Measurements from ENCODE around the gene SULF2. TPM values are rescaled to one million over a fixed set of nuclear protein-coding genes. Genes with fewer than 3 reads are reported as not detected.

Gene SULF2
- total RNA-seq, 1 experiment from 2014 or later: 495 TPM

GRCh38 chr20:47723322-47723721 lies 62.0 kb downstream of the SULF2 start:
- intact Hi-C loops (cut with micrococcal nuclease; ENCODE audit: unreplicated experiment): no loop called here
- Histone ChIP-seq H3K4me3 (no peak overlapping the region), H3K27ac (no peak overlapping the region), H4K20me1 (ENCODE audit: insufficient read depth) (peaks cover 95% of the 10 kb centered on the region), H3K36me3 (ENCODE audit: low read depth) (peaks cover 47% of the 10 kb centered on the region), H3K4me1 (replicated peaks; ENCODE audit: insufficient read depth) (0 out of 2 replicates have a peak, but pooled peaks cover 4% of the 10 kb centered on the region), H3K27me3 (ENCODE audit: insufficient read depth, low read depth) (no peaks in the 10 kb centered on the region), H3K4me2 (no peak overlapping the region), H3K9me3 (ENCODE audit: insufficient read depth, low read depth) (no peaks in the 10 kb centered on the region), H2AFZ (no peak overlapping the region), H3F3A (ENCODE audit: insufficient read depth, low read depth) (peaks cover 95% of the 10 kb centered on the region), H3K9me2 (ENCODE audit: insufficient read depth) (no peaks in the 10 kb centered on the region), H3K79me2 (ENCODE audit: low read depth) (peaks cover 99% of the 10 kb centered on the region)
- TF ChIP-seq CTCF (conservative IDR thresholded peaks at IDR 0.05) (no peak), EZH2 (IDR thresholded peaks at IDR 0.05; ENCODE audit: low read depth) (no peak)
- BruUV-seq (replicated peaks): no TSS peak
- ChIA-PET POLR2A (ENCODE audit: unreplicated experiment) (interaction anchor here (0.6 kb wide), 1 partner anchor 1890 kb away, joined by 3 read pairs; no protein-coding TSS in a partner anchor), CTCF (interaction anchor here (0.6 kb wide), 1 partner anchor 584 kb away, joined by 3 read pairs; no protein-coding TSS in a partner anchor)
- no peak for DNase-seq

GRCh38 chr20:47720636-47721427 lies 64.4 kb downstream of the SULF2 start:
- Histone ChIP-seq H3K36me3 (ENCODE audit: low read depth) (peaks cover 56% of the 10 kb centered on the region), H3K4me3 (no peak overlapping the region), H3K27me3 (ENCODE audit: insufficient read depth, low read depth) (no peaks in the 10 kb centered on the region), H3F3A (ENCODE audit: insufficient read depth, low read depth) (peaks cover 97% of the 10 kb centered on the region), H3K27ac (no peak overlapping the region), H3K9me2 (ENCODE audit: insufficient read depth) (no peaks in the 10 kb centered on the region), H3K4me1 (replicated peaks; ENCODE audit: insufficient read depth) (0 out of 2 replicates have a peak, but pooled peaks cover 4% of the 10 kb centered on the region), H3K9me3 (ENCODE audit: insufficient read depth, low read depth) (no peaks in the 10 kb centered on the region), H4K20me1 (ENCODE audit: insufficient read depth) (peaks cover 98% of the 10 kb centered on the region), H3K79me2 (ENCODE audit: low read depth) (peaks cover 98% of the 10 kb centered on the region), H2AFZ (no peak overlapping the region), H3K4me2 (no peak overlapping the region)
- intact Hi-C loops (cut with micrococcal nuclease; ENCODE audit: unreplicated experiment): no loop called here
- CTCF ChIA-PET: interaction anchor here (0.6 kb wide), 1 partner anchor 11 kb away, joined by 5 read pairs; no protein-coding TSS in a partner anchor
- BruUV-seq (replicated peaks): no TSS peak
- no peak for DNase-seq
- TF ChIP-seq CTCF (conservative IDR thresholded peaks at IDR 0.05): no peak
- no peak for TF ChIP-seq EZH2 (IDR thresholded peaks at IDR 0.05; ENCODE audit: low read depth)
- POLR2A ChIA-PET (ENCODE audit: unreplicated experiment): no interaction called here

- intact Hi-C loops (cut with micrococcal nuclease; ENCODE audit: unreplicated experiment): no loop called here
Observed at GRCh38 chr20:47719625-47720024, 65.7 kb downstream of the SULF2 start.

More at GRCh38 chr20:47719625-47720024, 65.7 kb downstream of the SULF2 start:
- TF ChIP-seq CTCF (conservative IDR thresholded peaks at IDR 0.05) (no peak), EZH2 (IDR thresholded peaks at IDR 0.05; ENCODE audit: low read depth) (no peak)
- peaks cover 98% of the 10 kb centered on the region for H3F3A ChIP-seq (ENCODE audit: insufficient read depth, low read depth)
- no TSS peak for BruUV-seq (replicated peaks)
- H3K9me3 ChIP-seq (ENCODE audit: insufficient read depth, low read depth): no peaks in the 10 kb centered on the region
- no peak overlapping the region for H2AFZ ChIP-seq
- peaks cover 98% of the 10 kb centered on the region for H3K79me2 ChIP-seq (ENCODE audit: low read depth)
- ChIA-PET POLR2A (ENCODE audit: unreplicated experiment) (no interaction called here), CTCF (no interaction called here)
- H3K4me3 ChIP-seq: no peak overlapping the region
- H3K27ac ChIP-seq: no peak overlapping the region
- no peaks in the 10 kb centered on the region for H3K9me2 ChIP-seq (ENCODE audit: insufficient read depth)
- no peak for DNase-seq
- no peak overlapping the region for H3K4me2 ChIP-seq
- no peaks in the 10 kb centered on the region for H3K27me3 ChIP-seq (ENCODE audit: insufficient read depth, low read depth)
- H3K4me1 ChIP-seq (replicated peaks; ENCODE audit: insufficient read depth): no peaks in the 10 kb centered on the region
- peaks cover 59% of the 10 kb centered on the region for H3K36me3 ChIP-seq (ENCODE audit: low read depth)
- peaks cover 98% of the 10 kb centered on the region for H4K20me1 ChIP-seq (ENCODE audit: insufficient read depth)

Measured in PC-9 (cell line).